HG03045 (cell line): Measurements from ENCODE around the gene TMEM198.

Source experiments
- ATAC-seq: cut with Tn5 transposase; IDR thresholded peaks from one replicate; pipeline ENCODE4 v1.9.1; 2021; ENCODE audit warnings: mild to moderate bottlenecking, moderate library complexity; ENCODE audit not compliant: unreplicated experiment

Gene TMEM198

GRCh38 chr2:219524817-219525216 lies 19.0 kb upstream of the TMEM198 start:
- no peak for ATAC-seq

GRCh38 chr2:219525533-219526232 lies 18.1 kb upstream of the TMEM198 start:
- ATAC-seq = no peak

- no peak for ATAC-seq
These were observed 17.3 kb upstream of the TMEM198 start for GRCh38 chr2:219526320-219527075.

GRCh38 chr2:219527076-219527394 lies 16.8 kb upstream of the TMEM198 start:
- no peak for ATAC-seq

- no peak for ATAC-seq
These were observed 16.4 kb upstream of the TMEM198 start for GRCh38 chr2:219527472-219527871.

- peak; percentile 64 for ATAC-seq
These were observed 13.5 kb upstream of the TMEM198 start for GRCh38 chr2:219530048-219530963.

GRCh38 chr2:219531639-219532377 lies 12.0 kb upstream of the TMEM198 start:
- ATAC-seq = no peak

GRCh38 chr2:219532378-219532649 lies 11.5 kb upstream of the TMEM198 start:
- no peak for ATAC-seq

- ATAC-seq = no peak
These were observed 9.7 kb upstream of the TMEM198 start for GRCh38 chr2:219533930-219534661.

GRCh38 chr2:219536425-219536824 lies 7.4 kb upstream of the TMEM198 start:
- no peak for ATAC-seq

- ATAC-seq = no peak
These were observed 6.9 kb upstream of the TMEM198 start for GRCh38 chr2:219536967-219537366.

GRCh38 chr2:219537657-219538488 lies 6.0 kb upstream of the TMEM198 start:
- ATAC-seq = no peak

GRCh38 chr2:219538504-219538951 lies 5.3 kb upstream of the TMEM198 start:
- ATAC-seq = no peak

- no peak for ATAC-seq
These were observed 4.7 kb upstream of the TMEM198 start for GRCh38 chr2:219538956-219539788.

- no peak for ATAC-seq
These were observed 3.7 kb upstream of the TMEM198 start for GRCh38 chr2:219539926-219540678.

- no peak for ATAC-seq
These were observed 2.9 kb upstream of the TMEM198 start for GRCh38 chr2:219540784-219541504.

GRCh38 chr2:219541611-219542180 lies 2.1 kb upstream of the TMEM198 start:
- ATAC-seq = peak; percentile 42
